HUES48 (cell line): ENCODE data around the gene ZMYM4.

Experiments
- H3K27ac ChIP-seq: one replicate; pipeline ENCODE4 v1.7.0; 2013; ENCODE audit warnings: low read depth, low read length, inconsistent platforms
- H3K27me3 ChIP-seq: 2 replicates; pipeline ENCODE4 v1.6.1; 2013; ENCODE audit warnings: mild to moderate bottlenecking, low read length; ENCODE audit not compliant: control insufficient read depth, insufficient read depth
- H3K36me3 ChIP-seq: 2 replicates; pipeline ENCODE4 v1.6.1; 2013; ENCODE audit warnings: low read length; ENCODE audit not compliant: control insufficient read depth, insufficient read depth
- H3K4me1 ChIP-seq: 2 replicates; pipeline ENCODE4 v1.6.1; 2013; ENCODE audit warnings: mild to moderate bottlenecking, low read length; ENCODE audit not compliant: control insufficient read depth, insufficient read depth
- H3K4me3 ChIP-seq: 2 replicates; pipeline ENCODE4 v1.5.1; 2013; ENCODE audit warnings: mild to moderate bottlenecking, low read depth, low read length
- H3K9ac ChIP-seq: 2 replicates; pipeline ENCODE4 v1.6.1; 2013; ENCODE audit warnings: mild to moderate bottlenecking, low read depth, low read length, moderate library complexity
- H3K9me3 ChIP-seq: 2 replicates; pipeline ENCODE4 v1.6.1; 2013; ENCODE audit warnings: low read length; ENCODE audit not compliant: control insufficient read depth, insufficient read depth

The ZMYM4 gene

GRCh38 chr1:35294809-35295208 lies 26.3 kb downstream of the ZMYM4 start:
- H3K4me1 ChIP-seq: no peaks in the 10 kb centered on the region
- peaks cover 42% of the 10 kb centered on the region for H3K36me3 ChIP-seq
- H3K27ac ChIP-seq: no peak overlapping the region
- no peak overlapping the region for H3K9ac ChIP-seq
- H3K27me3 ChIP-seq: no peaks in the 10 kb centered on the region
- H3K4me3 ChIP-seq: no peak overlapping the region
- H3K9me3 ChIP-seq: no peaks in the 10 kb centered on the region

- H3K4me1 ChIP-seq: no peaks in the 10 kb centered on the region
- no peaks in the 10 kb centered on the region for H3K9me3 ChIP-seq
- H3K27me3 ChIP-seq: no peaks in the 10 kb centered on the region
- no peak overlapping the region for H3K27ac ChIP-seq
- no peak overlapping the region for H3K4me3 ChIP-seq
- peaks cover 34% of the 10 kb centered on the region for H3K36me3 ChIP-seq
- H3K9ac ChIP-seq: no peak overlapping the region
Observed at GRCh38 chr1:35297886-35298285, 29.4 kb downstream of the ZMYM4 start.

GRCh38 chr1:35298464-35298863 lies 30.0 kb downstream of the ZMYM4 start:
- Histone ChIP-seq H3K9ac (no peak overlapping the region), H3K4me1 (no peaks in the 10 kb centered on the region), H3K36me3 (peaks cover 29% of the 10 kb centered on the region), H3K27me3 (no peaks in the 10 kb centered on the region), H3K4me3 (no peak overlapping the region), H3K27ac (no peak overlapping the region), H3K9me3 (no peaks in the 10 kb centered on the region)

- Histone ChIP-seq H3K4me3 (no peak overlapping the region), H3K27me3 (no peaks in the 10 kb centered on the region), H3K27ac (no peak overlapping the region), H3K36me3 (peaks cover 17% of the 10 kb centered on the region), H3K4me1 (no peaks in the 10 kb centered on the region), H3K9ac (no peak overlapping the region), H3K9me3 (no peaks in the 10 kb centered on the region)
Observed at GRCh38 chr1:35300376-35300775, 31.9 kb downstream of the ZMYM4 start.

- Histone ChIP-seq H3K4me3 (no peak overlapping the region), H3K27me3 (no peaks in the 10 kb centered on the region), H3K9ac (no peak overlapping the region), H3K4me1 (no peaks in the 10 kb centered on the region), H3K27ac (no peak overlapping the region), H3K9me3 (no peaks in the 10 kb centered on the region), H3K36me3 (peaks cover 15% of the 10 kb centered on the region)
Observed at GRCh38 chr1:35301674-35302392, 33.3 kb downstream of the ZMYM4 start.

- Histone ChIP-seq H3K36me3 (peaks cover 22% of the 10 kb centered on the region), H3K4me3 (no peak overlapping the region), H3K4me1 (no peaks in the 10 kb centered on the region), H3K27ac (no peak overlapping the region), H3K9me3 (no peaks in the 10 kb centered on the region), H3K27me3 (no peaks in the 10 kb centered on the region), H3K9ac (no peak overlapping the region)
Observed at GRCh38 chr1:35305383-35305782, 36.9 kb downstream of the ZMYM4 start.

GRCh38 chr1:35315649-35316048 lies 47.1 kb downstream of the ZMYM4 start:
- Histone ChIP-seq H3K27me3 (no peaks in the 10 kb centered on the region), H3K9me3 (no peaks in the 10 kb centered on the region), H3K4me1 (no peaks in the 10 kb centered on the region), H3K4me3 (no peak overlapping the region), H3K27ac (no peak overlapping the region), H3K36me3 (peaks cover 3% of the 10 kb centered on the region), H3K9ac (no peak overlapping the region)

GRCh38 chr1:35316264-35316663 lies 47.8 kb downstream of the ZMYM4 start:
- Histone ChIP-seq H3K9ac (no peak overlapping the region), H3K27ac (no peak overlapping the region), H3K4me1 (no peaks in the 10 kb centered on the region), H3K4me3 (no peak overlapping the region), H3K9me3 (no peaks in the 10 kb centered on the region), H3K27me3 (no peaks in the 10 kb centered on the region), H3K36me3 (no peaks in the 10 kb centered on the region)

GRCh38 chr1:35319988-35320713 lies 51.6 kb downstream of the ZMYM4 start:
- Histone ChIP-seq H3K9ac (no peak overlapping the region), H3K9me3 (no peaks in the 10 kb centered on the region), H3K36me3 (no peaks in the 10 kb centered on the region), H3K4me1 (no peaks in the 10 kb centered on the region), H3K27ac (no peak overlapping the region), H3K4me3 (no peak overlapping the region), H3K27me3 (no peaks in the 10 kb centered on the region)

- Histone ChIP-seq H3K36me3 (peaks cover 1% of the 10 kb centered on the region), H3K4me1 (no peaks in the 10 kb centered on the region), H3K27ac (no peak overlapping the region), H3K9ac (no peak overlapping the region), H3K4me3 (no peak overlapping the region), H3K27me3 (no peaks in the 10 kb centered on the region), H3K9me3 (no peaks in the 10 kb centered on the region)
Observed at GRCh38 chr1:35320937-35321336, 52.4 kb downstream of the ZMYM4 start.

- no peaks in the 10 kb centered on the region for H3K9me3 ChIP-seq
- H3K4me3 ChIP-seq: no peak overlapping the region
- H3K9ac ChIP-seq: no peak overlapping the region
- H3K27me3 ChIP-seq: no peaks in the 10 kb centered on the region
- no peaks in the 10 kb centered on the region for H3K4me1 ChIP-seq
- peaks cover 28% of the 10 kb centered on the region for H3K36me3 ChIP-seq
- H3K27ac ChIP-seq: no peak overlapping the region
Observed at GRCh38 chr1:35324486-35324885, 56.0 kb downstream of the ZMYM4 start.
